OCI-LY7 (cell line): ENCODE measurements around the gene RNF215. TPM values are rescaled to one million over a fixed set of nuclear protein-coding genes. Genes with fewer than 3 reads are reported as not detected.

Experiments used
- BruUV-seq: library from RNA; stranded (reverse); fragments of 400-500 nt; replicated peaks from 2 replicates; lab custom pipeline; 2021; lab: Mats Ljungman, UMichigan
- CTCF ChIA-PET: fragments of 300-600 bp; sonication (Branson Sonifier 250); formaldehyde crosslinking; loops from one replicate; lab custom pipeline; 2022; ENCODE audit warnings: antibody characterized with exemption; ENCODE audit not compliant: unreplicated experiment; lab: Charles Lee
- POLR2A ChIA-PET: fragments of 300-600 bp; sonication (Branson Sonifier 250); formaldehyde crosslinking; loops from one replicate; lab custom pipeline; 2022; ENCODE audit warnings: antibody characterized with exemption; lab: Charles Lee
- DNase-seq: peaks from one replicate; pipeline ENCODE4 v3.0.0-alpha.2; 2015; ENCODE audit warnings: low spot score
- H2AFZ ChIP-seq: fragments of 200-600 bp; sonication (generic), shearing (Covaris generic); 2 replicates; pipeline ENCODE4 v1.6.1; 2014; ENCODE audit warnings: mild to moderate bottlenecking, antibody characterized with exemption, low read length, moderate library complexity
- H3K27ac ChIP-seq: fragments of 200-600 bp; sonication (generic); 2 replicates; pipeline ENCODE4 v1.5.1; 2014; ENCODE audit warnings: mixed run types, low read depth, mild to moderate bottlenecking, moderate library complexity, low read length, inconsistent platforms; ENCODE audit not compliant: poor library complexity, severe bottlenecking
- H3K36me3 ChIP-seq: fragments of 200-600 bp; sonication (generic); 2 replicates; pipeline ENCODE4 v1.6.1; 2014; ENCODE audit warnings: mild to moderate bottlenecking, antibody characterized with exemption, low read length, moderate library complexity, mixed read lengths; ENCODE audit not compliant: insufficient read depth
- H3K4me1 ChIP-seq: fragments of 200-600 bp; sonication (generic); 2 replicates; pipeline ENCODE4 v1.5.1; 2014; ENCODE audit warnings: mild to moderate bottlenecking, low read length; ENCODE audit not compliant: insufficient read depth, poor library complexity, severe bottlenecking
- H3K4me2 ChIP-seq: fragments of 200-600 bp; sonication (generic); 2 replicates; pipeline ENCODE4 v1.6.1; 2014; ENCODE audit warnings: mild to moderate bottlenecking, low read length
- H3K4me3 ChIP-seq: fragments of 200-600 bp; sonication (generic); 2 replicates; pipeline ENCODE4 v1.5.1; 2014; ENCODE audit warnings: mild to moderate bottlenecking, low read depth, low read length; ENCODE audit not compliant: poor library complexity, severe bottlenecking
- H3K79me2 ChIP-seq: fragments of 200-600 bp; sonication (generic); 2 replicates; pipeline ENCODE4 v1.6.1; 2016; ENCODE audit warnings: low read depth, mild to moderate bottlenecking, low read length, moderate library complexity, mixed read lengths; ENCODE audit not compliant: insufficient read depth
- H3K9me2 ChIP-seq: fragments of 200-600 bp; sonication (generic); 2 replicates; pipeline ENCODE4 v1.6.1; 2016; ENCODE audit warnings: mild to moderate bottlenecking, low read length, mixed read lengths; ENCODE audit not compliant: insufficient read depth
- H3K9me3 ChIP-seq: fragments of 200-600 bp; sonication (generic); 2 replicates; pipeline ENCODE4 v1.6.1; 2014; ENCODE audit warnings: mild to moderate bottlenecking, mixed run types, low read length, mixed read lengths
- H4K20me1 ChIP-seq: fragments of 200-600 bp; sonication (generic); 2 replicates; pipeline ENCODE4 v1.6.1; 2014; ENCODE audit warnings: mild to moderate bottlenecking, antibody characterized with exemption, low read length, moderate library complexity, mixed read lengths; ENCODE audit not compliant: insufficient read depth
- EZH2phosphoT487 ChIP-seq: fragments of 200-600 bp; sonication (generic); IDR thresholded peaks from 2 replicates; pipeline ENCODE4 v1.6.1; 2018; ENCODE audit warnings: low read depth, borderline replicate concordance, mild to moderate bottlenecking, mixed run types, antibody characterized with exemption, low read length, moderate library complexity, mixed read lengths
- intact Hi-C: fragments of 100-400 bp; cut with micrococcal nuclease; formaldehyde crosslinking; loops from one replicate; pipeline ENCODE4 v1.10.0; 2022; ENCODE audit not compliant: unreplicated experiment
- total RNA-seq, 2 experiments: library from RNA; depleted of rRNA in 1 of 2; stranded (reverse); fragments of >200 nt in 1 of 2; shearing (Covaris generic) in 1 of 2; gene quantifications; 2 replicates each; pipeline ENCODE4 v1.2.3, GENCODE V29; 2014 to 2022
- TF ChIP-seq, protein P1 (sequence below): fragments of 200-600 bp; sonication (generic); conservative IDR thresholded peaks from 2 replicates; pipeline ENCODE4 v1.5.1; 2014; ENCODE audit warnings: mild to moderate bottlenecking, antibody characterized with exemption, low read length, moderate library complexity, mixed read lengths

RNF215 gene
- total RNA-seq, 2 experiments from 2014 or later: 8.0 to 13.8 TPM

- CTCF ChIA-PET: no interaction called here
- Histone ChIP-seq H3K36me3 (no peaks in the 10 kb centered on the region), H3K4me3 (no peak overlapping the region), H3K4me1 (no peaks in the 10 kb centered on the region), H3K9me2 (no peaks in the 10 kb centered on the region), H3K9me3 (no peaks in the 10 kb centered on the region), H3K27ac (no peak overlapping the region), H2AFZ (no peak overlapping the region), H3K4me2 (no peak overlapping the region), H4K20me1 (no peaks in the 10 kb centered on the region), H3K79me2 (no peaks in the 10 kb centered on the region)
- POLR2A ChIA-PET: interaction anchor here (0.6 kb wide), 1 partner anchor 25 kb away, joined by 3 read pairs; no protein-coding TSS in a partner anchor
- TF ChIP-seq, protein P1, sequence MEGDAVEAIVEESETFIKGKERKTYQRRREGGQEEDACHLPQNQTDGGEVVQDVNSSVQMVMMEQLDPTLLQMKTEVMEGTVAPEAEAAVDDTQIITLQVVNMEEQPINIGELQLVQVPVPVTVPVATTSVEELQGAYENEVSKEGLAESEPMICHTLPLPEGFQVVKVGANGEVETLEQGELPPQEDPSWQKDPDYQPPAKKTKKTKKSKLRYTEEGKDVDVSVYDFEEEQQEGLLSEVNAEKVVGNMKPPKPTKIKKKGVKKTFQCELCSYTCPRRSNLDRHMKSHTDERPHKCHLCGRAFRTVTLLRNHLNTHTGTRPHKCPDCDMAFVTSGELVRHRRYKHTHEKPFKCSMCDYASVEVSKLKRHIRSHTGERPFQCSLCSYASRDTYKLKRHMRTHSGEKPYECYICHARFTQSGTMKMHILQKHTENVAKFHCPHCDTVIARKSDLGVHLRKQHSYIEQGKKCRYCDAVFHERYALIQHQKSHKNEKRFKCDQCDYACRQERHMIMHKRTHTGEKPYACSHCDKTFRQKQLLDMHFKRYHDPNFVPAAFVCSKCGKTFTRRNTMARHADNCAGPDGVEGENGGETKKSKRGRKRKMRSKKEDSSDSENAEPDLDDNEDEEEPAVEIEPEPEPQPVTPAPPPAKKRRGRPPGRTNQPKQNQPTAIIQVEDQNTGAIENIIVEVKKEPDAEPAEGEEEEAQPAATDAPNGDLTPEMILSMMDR: no peak
- no peak for TF ChIP-seq EZH2phosphoT487
- intact Hi-C loops: no loop called here
- DNase-seq: no peak
- no TSS peak for BruUV-seq
These were observed 21.3 kb upstream of the RNF215 start for GRCh38 chr22:30408388-30409102.

- no peak overlapping the region for H3K4me3 ChIP-seq
- no peaks in the 10 kb centered on the region for H3K79me2 ChIP-seq
- no peak for DNase-seq
- no peak for TF ChIP-seq EZH2phosphoT487
- TF ChIP-seq, protein P1: no peak
- H3K4me1 ChIP-seq: no peaks in the 10 kb centered on the region
- no peaks in the 10 kb centered on the region for H3K9me2 ChIP-seq
- H3K9me3 ChIP-seq: no peaks in the 10 kb centered on the region
- no peaks in the 10 kb centered on the region for H3K36me3 ChIP-seq
- intact Hi-C loops: no loop called here
- BruUV-seq: no TSS peak
- H3K4me2 ChIP-seq: no peak overlapping the region
- no peak overlapping the region for H3K27ac ChIP-seq
- ChIA-PET CTCF (no interaction called here), POLR2A (interaction anchor here (1.4 kb wide), 2 partner anchors 11 to 15 kb away, joined by 3 to 4 read pairs; no protein-coding TSS in a partner anchor)
- H4K20me1 ChIP-seq: no peaks in the 10 kb centered on the region
- H2AFZ ChIP-seq: no peak overlapping the region
These were observed 19.2 kb upstream of the RNF215 start for GRCh38 chr22:30406400-30406799.

GRCh38 chr22:30405731-30406130 lies 18.5 kb upstream of the RNF215 start:
- intact Hi-C loops: no loop called here
- Histone ChIP-seq H3K79me2 (no peaks in the 10 kb centered on the region), H3K27ac (no peak overlapping the region), H3K9me2 (no peaks in the 10 kb centered on the region), H3K4me2 (no peak overlapping the region), H3K9me3 (no peaks in the 10 kb centered on the region), H3K36me3 (no peaks in the 10 kb centered on the region), H3K4me3 (no peak overlapping the region), H4K20me1 (no peaks in the 10 kb centered on the region), H2AFZ (no peak overlapping the region), H3K4me1 (no peaks in the 10 kb centered on the region)
- ChIA-PET POLR2A (interaction anchor here (1.0 to 1.4 kb wide), 3 partner anchors 10 to 19 kb away, joined by 3 to 4 read pairs (median 3); no protein-coding TSS in a partner anchor), CTCF (no interaction called here)
- no peak for TF ChIP-seq EZH2phosphoT487
- TF ChIP-seq, protein P1: no peak
- BruUV-seq: no TSS peak
- DNase-seq: no peak
